Fibroblast of lung (primary cell): ENCODE results near the gene TRAPPC8. TPM values are rescaled to one million over a fixed set of nuclear protein-coding genes. Genes with fewer than 3 reads are reported as not detected.

Source experiments
- DNase-seq, 2 donors: peaks; one replicate each; pipeline versions ENCODE4 v3.0.0 to v3.0.0-alpha.2; 2010; ENCODE audit warnings: low read depth in 2 of 2
- H2AFZ ChIP-seq: 2 replicates; pipeline ENCODE4 v1.5.1; 2012; ENCODE audit warnings: low read length, control low read depth, inconsistent platforms
- H3K27ac ChIP-seq: 2 replicates; pipeline ENCODE4 v1.5.1; 2011; ENCODE audit warnings: low read length, control low read depth; ENCODE audit not compliant: insufficient read depth
- H3K27me3 ChIP-seq: 2 replicates; pipeline ENCODE4 v1.5.1; 2011; ENCODE audit warnings: mild to moderate bottlenecking, low read length; ENCODE audit not compliant: control insufficient read depth, insufficient read depth
- H3K36me3 ChIP-seq: 2 replicates; pipeline ENCODE4 v1.5.1; 2011; ENCODE audit warnings: low read length; ENCODE audit not compliant: control insufficient read depth, insufficient read depth
- H3K4me1 ChIP-seq: 2 replicates; pipeline ENCODE4 v1.5.1; 2011; ENCODE audit warnings: low read length; ENCODE audit not compliant: control insufficient read depth, insufficient read depth; ENCODE audit errors: extremely low read depth
- H3K4me2 ChIP-seq: 2 replicates; pipeline ENCODE4 v1.5.1; 2011; ENCODE audit warnings: low read length, control low read depth; ENCODE audit not compliant: insufficient read depth; ENCODE audit errors: extremely low read depth
- H3K4me3 ChIP-seq, 4 experiments: fragments of 200-600 bp in 1 of 4; sonication (generic) in 1 of 4; replicated peaks in 1 of 4; 2 replicates each; pipeline ENCODE4 v1.5.1; 2011 to 2016; ENCODE audit warnings: low read length in 4 of 4, low read depth in 3 of 4, mild to moderate bottlenecking in 3 of 4, control low read depth in 2 of 4, inconsistent platforms in 1 of 4, mixed read lengths in 1 of 4; ENCODE audit not compliant: insufficient read depth in 1 of 4; ENCODE audit errors: control extremely low read depth in 1 of 4
- H3K79me2 ChIP-seq: 2 replicates; pipeline ENCODE4 v1.5.1; 2012; ENCODE audit warnings: mild to moderate bottlenecking, low read length, inconsistent platforms; ENCODE audit not compliant: control insufficient read depth, insufficient read depth
- H3K9ac ChIP-seq: 2 replicates; pipeline ENCODE4 v1.5.1; 2011; ENCODE audit warnings: mild to moderate bottlenecking, low read length, control low read depth; ENCODE audit not compliant: insufficient read depth
- H3K9me3 ChIP-seq: 2 replicates; pipeline ENCODE4 v1.5.1; 2012; ENCODE audit warnings: low read depth, low read length; ENCODE audit not compliant: control insufficient read depth, insufficient read depth
- H4K20me1 ChIP-seq: 2 replicates; pipeline ENCODE4 v1.5.1; 2011; ENCODE audit warnings: low read length; ENCODE audit not compliant: control insufficient read depth, insufficient read depth; ENCODE audit errors: extremely low read depth
- EZH2 ChIP-seq: IDR thresholded peaks from 2 replicates; pipeline ENCODE4 v1.5.1; 2012; ENCODE audit warnings: low read length, control low read depth, mild to moderate bottlenecking; ENCODE audit errors: missing control alignments
- polyA plus RNA-seq, 2 donors: library from polyadenylated mRNA; depleted of rRNA in 1 of 2; stranded (reverse) in 1 of 2; unstranded in 1 of 2; fragments of >200 nt; gene quantifications; 2 replicates each; pipeline ENCODE4 v1.2.1, GENCODE V29; 2011 to 2012; ENCODE audit warnings: missing spikeins in 1 of 2
- total RNA-seq: library from RNA; depleted of rRNA; stranded (reverse); fragments of >200 nt; gene quantifications from 2 replicates; pipeline ENCODE4 v1.2.1, GENCODE V29; 2014
- TF ChIP-seq, protein P1 (sequence below), 2 donors: IDR thresholded peaks in 1 of 2; conservative IDR thresholded peaks in 1 of 2; 1 replicate in 1 of 2; 2 replicates in 1 of 2; pipeline ENCODE4 v1.5.1; 2011 to 2012; ENCODE audit warnings: low read length in 2 of 2, control low read depth in 1 of 2, inconsistent platforms in 1 of 2, low read depth in 1 of 2, mild to moderate bottlenecking in 1 of 2

TRAPPC8 gene
- total and polyA plus RNA-seq, 2 donors (not counting 1 experiment from before 2014, with no cell fraction given) = 53.4 to 64.2 TPM

GRCh38 chr18:31791817-31792579, 150.9 kb downstream of the TRAPPC8 start:
- H4K20me1 ChIP-seq = no peaks in the 10 kb centered on the region
- H3K4me2 ChIP-seq = no peak overlapping the region
- no peak overlapping the region for H2AFZ ChIP-seq
- no peaks in the 10 kb centered on the region for H3K4me1 ChIP-seq
- H3K9me3 ChIP-seq = no peaks in the 10 kb centered on the region
- no peaks in the 10 kb centered on the region for H3K27me3 ChIP-seq
- H3K4me3 ChIP-seq = no peak overlapping the region
- no peak overlapping the region for H3K9ac ChIP-seq
- H3K36me3 ChIP-seq = no peaks in the 10 kb centered on the region
- TF ChIP-seq, protein P1, sequence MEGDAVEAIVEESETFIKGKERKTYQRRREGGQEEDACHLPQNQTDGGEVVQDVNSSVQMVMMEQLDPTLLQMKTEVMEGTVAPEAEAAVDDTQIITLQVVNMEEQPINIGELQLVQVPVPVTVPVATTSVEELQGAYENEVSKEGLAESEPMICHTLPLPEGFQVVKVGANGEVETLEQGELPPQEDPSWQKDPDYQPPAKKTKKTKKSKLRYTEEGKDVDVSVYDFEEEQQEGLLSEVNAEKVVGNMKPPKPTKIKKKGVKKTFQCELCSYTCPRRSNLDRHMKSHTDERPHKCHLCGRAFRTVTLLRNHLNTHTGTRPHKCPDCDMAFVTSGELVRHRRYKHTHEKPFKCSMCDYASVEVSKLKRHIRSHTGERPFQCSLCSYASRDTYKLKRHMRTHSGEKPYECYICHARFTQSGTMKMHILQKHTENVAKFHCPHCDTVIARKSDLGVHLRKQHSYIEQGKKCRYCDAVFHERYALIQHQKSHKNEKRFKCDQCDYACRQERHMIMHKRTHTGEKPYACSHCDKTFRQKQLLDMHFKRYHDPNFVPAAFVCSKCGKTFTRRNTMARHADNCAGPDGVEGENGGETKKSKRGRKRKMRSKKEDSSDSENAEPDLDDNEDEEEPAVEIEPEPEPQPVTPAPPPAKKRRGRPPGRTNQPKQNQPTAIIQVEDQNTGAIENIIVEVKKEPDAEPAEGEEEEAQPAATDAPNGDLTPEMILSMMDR (conservative IDR thresholded peaks at IDR 0.05 in 1 of 2, IDR thresholded peaks at IDR 0.05 in 1 of 2; ENCODE audit: low read depth in 1 of 2, low read length in 2 of 2) = no peak
- no peak for TF ChIP-seq EZH2
- no peak for DNase-seq
- H3K27ac ChIP-seq = no peak overlapping the region
- H3K79me2 ChIP-seq = no peaks in the 10 kb centered on the region

- TF ChIP-seq EZH2 = no peak
- TF ChIP-seq, protein P1 (conservative IDR thresholded peaks at IDR 0.05 in 1 of 2, IDR thresholded peaks at IDR 0.05 in 1 of 2; ENCODE audit: low read depth in 1 of 2, low read length in 2 of 2) = no peak
- Histone ChIP-seq H3K9ac (no peak overlapping the region), H3K4me3 (no peak overlapping the region), H3K9me3 (no peaks in the 10 kb centered on the region), H3K27ac (no peak overlapping the region), H3K27me3 (no peaks in the 10 kb centered on the region), H4K20me1 (no peaks in the 10 kb centered on the region), H2AFZ (no peak overlapping the region), H3K4me1 (no peaks in the 10 kb centered on the region), H3K4me2 (no peak overlapping the region), H3K79me2 (no peaks in the 10 kb centered on the region), H3K36me3 (no peaks in the 10 kb centered on the region)
- no peak for DNase-seq
Observed at GRCh38 chr18:31789409-31789808, 153.5 kb downstream of the TRAPPC8 start.

GRCh38 chr18:31783059-31783458, 159.9 kb downstream of the TRAPPC8 start:
- Histone ChIP-seq H3K4me2 (no peak overlapping the region), H3K36me3 (no peaks in the 10 kb centered on the region), H4K20me1 (no peaks in the 10 kb centered on the region), H3K79me2 (no peaks in the 10 kb centered on the region), H3K4me1 (no peaks in the 10 kb centered on the region), H3K27me3 (no peaks in the 10 kb centered on the region), H3K27ac (no peak overlapping the region), H3K4me3 (no peak overlapping the region), H3K9ac (no peak overlapping the region), H2AFZ (no peak overlapping the region), H3K9me3 (no peaks in the 10 kb centered on the region)
- no peak for DNase-seq
- no peak for TF ChIP-seq EZH2
- TF ChIP-seq, protein P1 (conservative IDR thresholded peaks at IDR 0.05 in 1 of 2, IDR thresholded peaks at IDR 0.05 in 1 of 2; ENCODE audit: low read depth in 1 of 2, low read length in 2 of 2) = no peak

Other genes starting within 250 kb of the TRAPPC8 start
- gene SLC25A52, start 182.2 kb downstream of the TRAPPC8 start, total RNA-seq = under 0.01 TPM in 1 of 2 replicates, not detected in the other
- 0.06 TPM in 1 of 2 replicates, not detected in the other for gene SLC25A52, start 182.2 kb downstream of the TRAPPC8 start, polyA plus RNA-seq
- 0.26 and 0.33 TPM in 2 replicates for gene RNF125, start 75.7 kb upstream of the TRAPPC8 start, total RNA-seq
- gene RNF125, start 75.7 kb upstream of the TRAPPC8 start, polyA plus RNA-seq = 0.14 and 0.67 TPM in 2 replicates
- gene RNF138, start 148.7 kb upstream of the TRAPPC8 start, total RNA-seq = 20.5 and 24.6 TPM in 2 replicates
- gene RNF138, start 148.7 kb upstream of the TRAPPC8 start, polyA plus RNA-seq = 15.8 and 21.0 TPM in 2 replicates
- under 0.01 TPM in 2 replicates for gene MEP1B, start 246.9 kb upstream of the TRAPPC8 start, total RNA-seq
- not detected in 2 replicates for gene MEP1B, start 246.9 kb upstream of the TRAPPC8 start, polyA plus RNA-seq